Adrenal gland (tissue), 12 donors: ENCODE measurements around the gene SAMD11. TPM values are rescaled to one million over a fixed set of nuclear protein-coding genes. Genes with fewer than 3 reads are reported as not detected.

Experiments
- DNase-seq, 7 donors: peaks; one replicate each; pipeline ENCODE4 v3.0.0-alpha.2; 2019 to 2020
- H3K27ac ChIP-seq, 5 donors: fragments of 200-600 bp; sonication (generic) in 4 of 5; 1 replicate in 3 of 5; 2 replicates in 2 of 5; pipeline versions ENCODE4 v1.5.1 to v1.8.0; 2016 to 2020; ENCODE audit warnings: mild to moderate bottlenecking in 1 of 5
- H3K27me3 ChIP-seq: fragments of 200-600 bp; 2 replicates; pipeline ENCODE4 v1.8.0; 2021
- H3K36me3 ChIP-seq, 2 donors: fragments of 200-600 bp; replicated peaks in 1 of 2; 1 replicate in 1 of 2; 2 replicates in 1 of 2; pipeline versions ENCODE4 v1.5.1 to v1.8.0; 2018 to 2022
- H3K4me1 ChIP-seq, 2 donors: fragments of 200-600 bp; replicated peaks in 1 of 2; 1 replicate in 1 of 2; 2 replicates in 1 of 2; pipeline versions ENCODE4 v1.5.1 to v1.8.0; 2018 to 2021
- H3K4me3 ChIP-seq, 4 donors: fragments of 200-600 bp; sonication (generic) in 3 of 4; one replicate each; pipeline ENCODE4 v1.5.1; 2016 to 2018
- H3K9me3 ChIP-seq, 3 donors: fragments of 200-600 bp; sonication (generic) in 1 of 3; replicated peaks in 1 of 3; 1 replicate in 2 of 3; 2 replicates in 1 of 3; pipeline versions ENCODE4 v1.5.1 to v1.8.0; 2016 to 2021
- POLR2A ChIP-seq, 2 donors: fragments of 450-650 bp; IDR thresholded peaks; one replicate each; pipeline ENCODE4 v1.6.1; 2017; ENCODE audit warnings: antibody characterized with exemption in 2 of 2, mild to moderate bottlenecking in 2 of 2, moderate library complexity in 1 of 2
- WGBS, 4 donors: extraction: QIAGEN DNeasy Blood & Tissue Kit in 2 of 4; methylation state at CpG; one replicate each; pipeline versions ENCODE4 v1.1.5 to v1.1.7; 2013 to 2017; 5-methylcytosine and 5-hydroxymethylcytosine counted together
- intact Hi-C, 2 donors: fragments of 100-400 bp; cut with DNase I; formaldehyde crosslinking; loops; one replicate each; pipeline versions ENCODE4 v1.14.1 to v1.15.0; 2022 to 2023
- polyA plus RNA-seq, 3 donors: library from polyadenylated mRNA; stranded (reverse); fragments of 200-250 nt in 2 of 3; fragments of 350-450 nt in 1 of 3; fragmentation: Illumina TruSeq in 1 of 3; extraction: RNeasy Lipid Tissue Mini Kit (QIAGEN cat#74804) in 1 of 3; gene quantifications; one replicate each; pipeline ENCODE4 v1.2.3, GENCODE V29; 2013 to 2014
- total RNA-seq, 9 donors: library from RNA; depleted of rRNA in 4 of 9; stranded (reverse); fragments of >200 nt in 4 of 9; fragments of 120-200 nt in 1 of 9; fragmentation: NEBNext Ultra II Directional in 1 of 9; extraction: Animal tissue kit (Norgen Biotek cat#: 25700) in 1 of 9; gene quantifications; one replicate each; pipeline versions ENCODE4 v1.1.0 to v1.2.4, GENCODE V29; 2013 to 2023
- TF ChIP-seq, protein P1 (sequence below), 6 experiments: fragments of 450-650 bp in 4 of 6; fragments of 200-600 bp in 2 of 6; sonication (generic) in 1 of 6; IDR thresholded peaks; 1 replicate in 5 of 6; 2 replicates in 1 of 6; pipeline versions ENCODE4 v1.5.1 to v1.8.0; 2016 to 2021; ENCODE audit warnings: antibody characterized with exemption in 6 of 6, mild to moderate bottlenecking in 2 of 6, moderate library complexity in 1 of 6
- donor health status: healthy with polysubstance abuse.
- donor health status: Bipolar disorder and iron deficiency.
- donor health status: DM: yes; HTN: yes; CAD: no.
- donor health status: DM: no; HTN: no; CAD: no.
- donor health status: DM: no; HTN: no; CAD: no.
- donor health status: DM: yes; HTN: yes; CAD: no.

Gene SAMD11
- total and polyA plus RNA-seq, 12 donors, result 1.8 to 96.6 (median 16.7) TPM

DNA sequence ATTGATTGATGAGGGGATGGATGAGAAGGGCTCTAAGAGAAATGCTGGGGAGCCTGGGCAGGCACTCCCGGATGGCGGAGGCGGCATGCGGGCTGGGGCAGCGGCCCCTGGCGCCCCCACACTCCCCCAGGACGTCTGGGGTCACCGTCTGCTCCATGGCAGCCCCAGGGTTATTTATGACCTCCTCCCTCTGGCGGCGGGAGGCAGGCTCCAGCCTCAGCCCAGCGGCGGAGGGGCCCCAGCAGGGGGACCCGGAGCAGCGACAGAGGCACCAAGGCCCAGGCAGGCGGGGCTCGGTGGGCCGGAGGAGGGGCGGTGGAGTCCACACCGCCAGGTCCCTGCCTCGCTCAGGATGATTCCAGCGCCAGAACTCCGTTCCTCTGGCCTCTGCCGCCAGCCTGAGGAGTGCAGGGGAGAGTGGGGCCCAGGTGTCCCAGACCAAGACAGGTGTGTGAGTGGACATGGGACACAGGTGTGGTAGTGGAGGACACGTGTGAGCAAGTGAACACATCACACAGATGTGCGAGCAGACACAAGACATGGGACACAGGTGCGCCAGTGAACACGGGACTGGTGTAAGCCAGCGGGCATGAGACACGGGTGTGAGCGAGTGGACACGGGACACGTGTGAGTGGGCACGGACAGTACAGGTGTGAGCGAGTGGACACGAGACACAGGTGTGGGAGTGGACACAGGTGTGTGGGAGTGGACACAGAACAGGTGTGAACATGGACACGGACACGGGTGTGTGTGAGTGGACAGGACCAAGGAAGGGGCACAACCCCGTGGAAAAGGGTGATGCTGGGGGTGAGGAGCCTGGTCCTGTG is 2.5 kb upstream of the SAMD11 start:
- H3K4me3 ChIP-seq, result no peak overlapping the region
- intact Hi-C loops, result no loop called here
- peak in 5 of 7 donors; percentile 53 to 70 (median 62) for DNase-seq
- 23 to 50% (median 33%) methylated on average over 17 to 38 of the region's 38 CpGs for WGBS, 4 donors
- peaks cover 13 to 40% of the 10 kb centered on the region in 2 donors for H3K4me1 ChIP-seq
- no peaks in the 10 kb centered on the region for H3K36me3 ChIP-seq
- TF ChIP-seq, protein P1, sequence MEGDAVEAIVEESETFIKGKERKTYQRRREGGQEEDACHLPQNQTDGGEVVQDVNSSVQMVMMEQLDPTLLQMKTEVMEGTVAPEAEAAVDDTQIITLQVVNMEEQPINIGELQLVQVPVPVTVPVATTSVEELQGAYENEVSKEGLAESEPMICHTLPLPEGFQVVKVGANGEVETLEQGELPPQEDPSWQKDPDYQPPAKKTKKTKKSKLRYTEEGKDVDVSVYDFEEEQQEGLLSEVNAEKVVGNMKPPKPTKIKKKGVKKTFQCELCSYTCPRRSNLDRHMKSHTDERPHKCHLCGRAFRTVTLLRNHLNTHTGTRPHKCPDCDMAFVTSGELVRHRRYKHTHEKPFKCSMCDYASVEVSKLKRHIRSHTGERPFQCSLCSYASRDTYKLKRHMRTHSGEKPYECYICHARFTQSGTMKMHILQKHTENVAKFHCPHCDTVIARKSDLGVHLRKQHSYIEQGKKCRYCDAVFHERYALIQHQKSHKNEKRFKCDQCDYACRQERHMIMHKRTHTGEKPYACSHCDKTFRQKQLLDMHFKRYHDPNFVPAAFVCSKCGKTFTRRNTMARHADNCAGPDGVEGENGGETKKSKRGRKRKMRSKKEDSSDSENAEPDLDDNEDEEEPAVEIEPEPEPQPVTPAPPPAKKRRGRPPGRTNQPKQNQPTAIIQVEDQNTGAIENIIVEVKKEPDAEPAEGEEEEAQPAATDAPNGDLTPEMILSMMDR (IDR thresholded peaks at IDR 0.05), result peak; percentile 22 to 61 (median 46)
- TF ChIP-seq POLR2A (IDR thresholded peaks at IDR 0.05), result no peak
- H3K27ac ChIP-seq, result no peak overlapping the region
- no peaks in the 10 kb centered on the region for H3K9me3 ChIP-seq
- H3K27me3 ChIP-seq, result peaks cover 63% of the 10 kb centered on the region

DNA sequence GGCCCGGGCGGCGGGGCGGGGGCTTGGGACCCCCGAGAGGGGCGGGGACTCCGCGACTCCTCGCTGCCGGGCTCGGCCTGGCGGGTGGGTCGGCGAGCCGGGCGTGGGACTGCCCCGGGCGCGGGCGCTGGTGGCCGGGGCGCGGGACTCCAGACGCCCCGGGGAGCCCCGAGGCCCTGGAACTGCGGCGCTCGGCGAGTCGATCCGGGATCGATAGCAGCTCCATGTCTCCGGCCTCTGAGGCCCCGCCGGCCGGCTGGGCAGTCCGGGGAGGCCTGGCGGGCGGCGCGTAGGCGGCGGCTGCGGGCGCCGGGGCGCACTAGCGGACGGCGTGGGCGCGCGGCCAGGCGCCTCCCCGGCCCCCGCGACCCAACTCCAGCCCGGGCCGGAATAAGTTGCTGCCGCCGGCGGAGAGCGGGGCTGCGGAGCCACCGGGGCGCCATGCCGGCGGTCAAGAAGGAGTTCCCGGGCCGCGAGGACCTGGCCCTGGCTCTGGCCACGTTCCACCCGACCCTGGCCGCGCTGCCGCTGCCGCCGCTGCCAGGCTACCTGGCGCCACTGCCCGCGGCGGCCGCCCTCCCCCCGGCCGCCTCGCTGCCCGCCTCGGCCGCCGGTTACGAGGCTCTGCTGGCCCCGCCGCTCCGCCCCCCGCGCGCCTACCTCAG is 400 bp downstream of the SAMD11 start:
- H3K4me1 ChIP-seq, result peaks cover 3 to 24% of the 10 kb centered on the region in 2 donors
- intact Hi-C loops, result no loop called here

DNA sequence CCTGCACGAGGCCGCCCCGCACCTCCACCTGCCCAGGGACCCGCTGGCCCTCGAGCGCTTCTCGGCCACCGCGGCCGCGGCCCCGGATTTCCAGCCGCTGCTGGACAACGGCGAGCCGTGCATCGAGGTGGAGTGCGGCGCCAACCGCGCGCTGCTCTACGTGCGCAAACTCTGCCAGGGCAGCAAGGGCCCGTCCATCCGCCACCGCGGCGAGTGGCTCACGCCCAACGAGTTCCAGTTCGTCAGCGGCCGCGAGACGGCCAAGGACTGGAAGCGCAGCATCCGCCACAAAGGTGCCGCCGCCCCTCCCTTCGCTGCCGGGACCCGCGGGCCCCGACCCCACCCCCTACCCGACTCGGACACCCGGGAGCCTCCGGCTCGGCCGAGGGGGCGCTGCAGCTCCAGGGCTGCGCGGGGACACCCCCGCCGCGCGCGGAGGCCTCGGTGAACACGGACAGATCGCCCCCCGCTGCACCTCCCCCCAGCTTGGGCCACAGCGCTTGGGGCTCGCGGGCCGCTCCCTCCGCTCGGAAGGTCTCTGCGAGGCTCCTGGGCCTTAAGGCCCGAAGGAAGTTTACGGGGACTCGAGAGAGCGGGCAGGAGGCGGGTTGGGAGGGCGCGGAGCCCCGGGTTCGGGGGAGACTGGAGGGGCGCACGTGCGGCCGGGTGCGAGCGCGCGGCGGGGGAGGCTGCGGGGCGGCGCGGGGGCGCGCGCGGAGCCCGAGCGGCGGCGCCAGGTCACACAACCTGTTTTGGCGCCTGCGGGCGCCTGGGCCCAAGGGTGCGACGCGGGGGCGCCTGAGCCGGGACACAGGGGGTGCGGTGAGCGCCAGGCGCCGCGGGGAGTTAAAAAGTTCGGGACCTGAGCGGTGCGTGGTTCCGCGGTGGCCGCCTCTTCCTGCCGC is 1.2 kb downstream of the SAMD11 start:
- Histone ChIP-seq H3K27me3 (peaks cover 51% of the 10 kb centered on the region), H3K36me3 (no peaks in the 10 kb centered on the region), H3K27ac (peak overlapping the region in 2 of 5 donors; percentile 62 to 69), H3K9me3 (no peaks in the 10 kb centered on the region), H3K4me3 (peak overlapping the region in 2 of 4 donors; percentile 9 to 61), H3K4me1 (peaks cover 3 to 24% of the 10 kb centered on the region in 2 donors)
- TF ChIP-seq POLR2A (IDR thresholded peaks at IDR 0.05), result no peak
- TF ChIP-seq, protein P1 (IDR thresholded peaks at IDR 0.05), result peak in 1 of 6 experiments; percentile 1
- 0 to 1% (median 0%) methylated on average over 7 to 118 of the region's 120 CpGs; no CpG with 5 or more reads in 1 of the 4 donors for WGBS, 4 donors
- intact Hi-C loops, result no loop called here
- peak in 2 of 7 donors; percentile 46 to 55 for DNase-seq

More for the DNA sequence above, 400 bp downstream of the SAMD11 start:
- WGBS, 4 donors, result 0% methylated on average over 55 to 93 of the region's 98 CpGs; no CpG with 5 or more reads in 2 of the 4 donors
- no peak for TF ChIP-seq POLR2A (IDR thresholded peaks at IDR 0.05)
- TF ChIP-seq, protein P1 (IDR thresholded peaks at IDR 0.05), result no peak
- Histone ChIP-seq H3K27ac (peak overlapping the region in 2 of 5 donors; percentile 62 to 69), H3K9me3 (no peaks in the 10 kb centered on the region), H3K36me3 (no peaks in the 10 kb centered on the region), H3K4me3 (peak overlapping the region in 2 of 4 donors; percentile 9 to 61), H3K27me3 (peaks cover 56% of the 10 kb centered on the region)
- no peak for DNase-seq
